Tibial artery (tissue), 4 donors: ENCODE results near the gene RAB40B.

Source experiments
- DNase-seq, 2 donors: peaks; one replicate each; pipeline ENCODE4 v3.0.0-alpha.2; 2019
- H3K27ac ChIP-seq, 2 donors: fragments of 200-600 bp; sonication (generic) in 1 of 2; 1 replicate in 1 of 2; 2 replicates in 1 of 2; pipeline ENCODE4 v1.5.1; 2018 to 2019; ENCODE audit warnings: mild to moderate bottlenecking in 1 of 2
- H3K27me3 ChIP-seq, 2 donors: fragments of 200-600 bp; sonication (generic) in 1 of 2; one replicate each; pipeline versions ENCODE4 v1.5.1 to v1.6.0; 2016 to 2019
- H3K36me3 ChIP-seq, 3 donors: fragments of 200-600 bp; sonication (generic) in 2 of 3; one replicate each; pipeline ENCODE4 v1.5.1; 2016 to 2019; ENCODE audit warnings: mild to moderate bottlenecking in 2 of 3
- H3K4me1 ChIP-seq, 4 donors: fragments of 200-600 bp; sonication (generic) in 2 of 4; 1 replicate in 3 of 4; 2 replicates in 1 of 4; pipeline ENCODE4 v1.5.1; 2016 to 2019
- H3K4me3 ChIP-seq, 2 donors: fragments of 200-600 bp; sonication (generic) in 1 of 2; 1 replicate in 1 of 2; 2 replicates in 1 of 2; pipeline ENCODE4 v1.5.1; 2018 to 2019; ENCODE audit warnings: mild to moderate bottlenecking in 2 of 2
- H3K9me3 ChIP-seq, 3 donors: fragments of 200-600 bp; sonication (generic) in 1 of 3; one replicate each; pipeline ENCODE4 v1.5.1; 2016 to 2019
- intact Hi-C: fragments of 100-400 bp; cut with DNase I; formaldehyde crosslinking; loops from one replicate; pipeline ENCODE4 v1.15.0; 2023; ENCODE audit warnings: low total_unique reads
- TF ChIP-seq, protein P1 (sequence below), 2 experiments: fragments of 200-600 bp in 1 of 2; fragments of 450-650 bp in 1 of 2; IDR thresholded peaks; one replicate each; pipeline ENCODE4 v1.5.1; 2017 to 2019; ENCODE audit warnings: antibody characterized with exemption in 2 of 2, mild to moderate bottlenecking in 1 of 2, moderate library complexity in 1 of 2

The RAB40B gene

GRCh38 chr17:82703036-82703745 lies 4.7 kb upstream of the RAB40B start:
- H3K27me3 ChIP-seq: no peaks in the 10 kb centered on the region
- H3K27ac ChIP-seq: no peak overlapping the region
- H3K36me3 ChIP-seq: no peaks in the 10 kb centered on the region
- H3K4me1 ChIP-seq: peaks cover 0 to 22% (median 9%) of the 10 kb centered on the region in 4 donors
- intact Hi-C loops: no loop called here
- H3K9me3 ChIP-seq: no peaks in the 10 kb centered on the region
- H3K4me3 ChIP-seq: no peak overlapping the region
- no peak for DNase-seq
- TF ChIP-seq, protein P1, sequence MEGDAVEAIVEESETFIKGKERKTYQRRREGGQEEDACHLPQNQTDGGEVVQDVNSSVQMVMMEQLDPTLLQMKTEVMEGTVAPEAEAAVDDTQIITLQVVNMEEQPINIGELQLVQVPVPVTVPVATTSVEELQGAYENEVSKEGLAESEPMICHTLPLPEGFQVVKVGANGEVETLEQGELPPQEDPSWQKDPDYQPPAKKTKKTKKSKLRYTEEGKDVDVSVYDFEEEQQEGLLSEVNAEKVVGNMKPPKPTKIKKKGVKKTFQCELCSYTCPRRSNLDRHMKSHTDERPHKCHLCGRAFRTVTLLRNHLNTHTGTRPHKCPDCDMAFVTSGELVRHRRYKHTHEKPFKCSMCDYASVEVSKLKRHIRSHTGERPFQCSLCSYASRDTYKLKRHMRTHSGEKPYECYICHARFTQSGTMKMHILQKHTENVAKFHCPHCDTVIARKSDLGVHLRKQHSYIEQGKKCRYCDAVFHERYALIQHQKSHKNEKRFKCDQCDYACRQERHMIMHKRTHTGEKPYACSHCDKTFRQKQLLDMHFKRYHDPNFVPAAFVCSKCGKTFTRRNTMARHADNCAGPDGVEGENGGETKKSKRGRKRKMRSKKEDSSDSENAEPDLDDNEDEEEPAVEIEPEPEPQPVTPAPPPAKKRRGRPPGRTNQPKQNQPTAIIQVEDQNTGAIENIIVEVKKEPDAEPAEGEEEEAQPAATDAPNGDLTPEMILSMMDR (IDR thresholded peaks at IDR 0.05): no peak

DNA sequence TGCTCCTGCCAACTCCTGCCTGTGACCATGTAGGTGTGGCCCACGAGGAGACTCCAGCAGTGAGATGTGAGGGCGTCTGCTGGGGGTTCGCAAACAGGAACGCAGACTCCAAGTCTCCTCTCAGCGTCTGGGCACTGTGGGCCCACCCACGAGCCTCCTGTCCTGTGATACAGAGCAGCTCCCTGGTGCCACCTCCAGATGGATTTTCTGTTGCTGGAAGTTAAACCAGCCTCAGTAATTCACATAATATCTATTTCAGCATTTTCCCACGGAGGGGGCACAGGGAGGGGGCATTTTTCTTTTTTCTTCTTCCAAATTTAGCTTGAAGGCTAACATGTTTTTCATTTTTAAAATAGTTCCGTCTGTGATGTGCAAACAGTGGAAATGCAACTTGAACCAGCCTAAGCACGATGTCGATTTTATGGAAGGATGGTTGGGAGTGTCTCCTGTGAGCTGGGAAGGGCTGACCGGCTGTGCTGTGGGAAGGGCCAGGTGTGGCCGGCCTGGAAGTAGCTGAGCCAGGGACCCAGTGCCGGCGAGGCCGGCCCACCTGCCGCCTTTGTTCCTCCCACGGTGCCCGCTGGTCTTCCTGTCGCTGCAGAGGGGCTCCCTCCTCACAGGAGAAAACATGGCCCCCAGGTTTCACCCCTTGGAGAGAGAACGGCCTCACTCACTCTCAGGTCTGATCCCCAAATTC lies 3.9 kb upstream of the RAB40B start:
- Histone ChIP-seq H3K27ac (peak overlapping the region in 1 of 2 donors; percentile 40), H3K4me1 (peaks cover 0 to 23% (median 13%) of the 10 kb centered on the region in 4 donors), H3K4me3 (no peak overlapping the region), H3K9me3 (no peaks in the 10 kb centered on the region), H3K27me3 (no peaks in the 10 kb centered on the region), H3K36me3 (no peaks in the 10 kb centered on the region)
- TF ChIP-seq, protein P1 (IDR thresholded peaks at IDR 0.05): no peak
- intact Hi-C loops: no loop called here
- no peak for DNase-seq

DNA sequence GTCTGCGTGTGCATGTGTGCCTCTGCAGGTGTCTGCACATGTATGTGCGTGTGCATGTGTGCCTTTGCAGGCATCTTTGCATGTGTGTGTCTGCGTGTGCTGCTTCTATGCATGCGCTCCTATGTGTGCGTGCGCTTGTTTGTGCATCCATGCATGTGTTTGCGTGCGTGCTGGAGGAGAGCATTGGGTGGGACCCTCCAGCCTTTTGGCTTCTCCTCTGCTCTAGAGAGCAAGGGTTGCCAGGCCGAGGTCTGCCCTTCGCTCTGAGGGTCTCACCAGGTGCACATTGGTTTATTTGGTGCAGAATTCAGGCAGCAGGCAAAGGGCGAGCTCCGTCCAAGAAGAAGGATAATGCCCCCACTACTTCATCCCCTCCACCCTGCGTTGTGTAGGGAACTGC lies 1.1 kb upstream of the RAB40B start:
- H3K36me3 ChIP-seq: no peaks in the 10 kb centered on the region
- no peak for DNase-seq
- intact Hi-C loops: loop anchor here (5.0 to 10.0 kb wide), 2 partner anchors 53 to 105 kb away; partner anchors contain the start of gene TBCD
- no peaks in the 10 kb centered on the region for H3K27me3 ChIP-seq
- H3K4me3 ChIP-seq: peak overlapping the region; percentile 72 to 93
- no peak overlapping the region for H3K27ac ChIP-seq
- TF ChIP-seq, protein P1 (IDR thresholded peaks at IDR 0.05): no peak
- peaks cover 0 to 32% (median 21%) of the 10 kb centered on the region in 4 donors for H3K4me1 ChIP-seq
- no peaks in the 10 kb centered on the region for H3K9me3 ChIP-seq

DNA sequence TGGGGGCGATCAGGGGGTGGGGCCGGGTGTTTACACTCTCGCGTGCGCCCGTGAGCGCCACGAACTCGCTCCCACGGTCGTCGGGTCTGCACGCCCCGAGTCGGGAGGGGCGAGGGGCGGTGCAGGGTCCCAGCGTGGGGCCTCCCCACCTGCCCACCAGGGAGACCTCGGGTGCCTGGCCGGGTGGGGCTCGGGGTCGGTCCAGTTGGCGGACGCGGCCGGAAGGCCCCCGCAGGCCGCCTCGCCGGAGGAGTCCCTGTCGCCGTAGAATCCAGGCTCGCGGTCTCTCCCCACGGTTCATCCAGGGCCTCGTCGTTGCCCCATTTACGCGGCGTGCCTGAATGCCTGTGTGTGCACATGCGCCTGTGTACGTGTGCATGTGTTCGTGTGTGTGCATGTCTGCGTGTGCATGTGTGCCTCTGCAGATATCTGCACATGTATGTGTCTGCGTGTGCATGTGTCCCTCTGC lies 510 bp upstream of the RAB40B start:
- peak overlapping the region; percentile 72 to 93 for H3K4me3 ChIP-seq
- TF ChIP-seq, protein P1 (IDR thresholded peaks at IDR 0.05): no peak
- H3K36me3 ChIP-seq: no peaks in the 10 kb centered on the region
- H3K27me3 ChIP-seq: no peaks in the 10 kb centered on the region
- peak overlapping the region; percentile 60 to 63 for H3K27ac ChIP-seq
- no peak for DNase-seq
- H3K4me1 ChIP-seq: peaks cover 0 to 32% (median 21%) of the 10 kb centered on the region in 4 donors
- H3K9me3 ChIP-seq: no peaks in the 10 kb centered on the region
- intact Hi-C loops: loop anchor here (5.0 to 10.0 kb wide), 2 partner anchors 53 to 104 kb away; partner anchors contain the start of gene TBCD

- H3K36me3 ChIP-seq: no peaks in the 10 kb centered on the region
- H3K27me3 ChIP-seq: no peaks in the 10 kb centered on the region
- intact Hi-C loops: loop anchor here (5.0 to 10.0 kb wide), 2 partner anchors 55 to 103 kb away; partner anchors contain the start of gene TBCD
- H3K4me3 ChIP-seq: peak overlapping the region; percentile 72 to 93
- H3K9me3 ChIP-seq: no peaks in the 10 kb centered on the region
- H3K4me1 ChIP-seq: peaks cover 0 to 32% (median 20%) of the 10 kb centered on the region in 4 donors
- H3K27ac ChIP-seq: peak overlapping the region; percentile 48 to 69
- no peak for DNase-seq
- TF ChIP-seq, protein P1 (IDR thresholded peaks at IDR 0.05): no peak
Observed at GRCh38 chr17:82697808-82698064, 762 bp downstream of the RAB40B start.
